H9 (cell line): Measurements from ENCODE around the gene TENM4. TPM values are rescaled to one million over a fixed set of nuclear protein-coding genes. Genes with fewer than 3 reads are reported as not detected.

Experiments used
- DNase-seq: peaks from one replicate; pipeline ENCODE4 v3.0.0-alpha.2; 2017
- H2AFZ ChIP-seq: one replicate; pipeline ENCODE4 v1.6.1; 2013; ENCODE audit warnings: mild to moderate bottlenecking, low read length, control low read depth, moderate library complexity
- H2AK5ac ChIP-seq: 2 replicates; pipeline ENCODE4 v1.6.1; 2013; ENCODE audit warnings: low read length, control low read depth, mixed read lengths; ENCODE audit not compliant: insufficient read length
- H2BK120ac ChIP-seq: one replicate; pipeline ENCODE4 v1.6.1; 2013; ENCODE audit warnings: low read depth, mild to moderate bottlenecking, low read length, control low read depth, inconsistent platforms; ENCODE audit not compliant: poor library complexity, severe bottlenecking
- H2BK12ac ChIP-seq: 2 replicates; pipeline ENCODE4 v1.6.1; 2013; ENCODE audit warnings: low read length, control low read depth, mixed read lengths, low read depth; ENCODE audit not compliant: insufficient read length
- H2BK15ac ChIP-seq: 2 replicates; pipeline ENCODE4 v1.6.1; 2013; ENCODE audit warnings: low read depth, low read length, control low read depth
- H2BK20ac ChIP-seq: one replicate; pipeline ENCODE4 v1.6.1; 2013; ENCODE audit warnings: low read depth, mild to moderate bottlenecking, low read length, control low read depth, inconsistent platforms; ENCODE audit not compliant: poor library complexity, severe bottlenecking
- H2BK5ac ChIP-seq: 2 replicates; pipeline ENCODE4 v1.6.1; 2013; ENCODE audit warnings: low read length, control low read depth, mixed read lengths; ENCODE audit not compliant: insufficient read length
- H3K14ac ChIP-seq: 2 replicates; pipeline ENCODE4 v1.6.1; 2013; ENCODE audit warnings: low read length, control low read depth; ENCODE audit not compliant: insufficient read depth
- H3K18ac ChIP-seq: 2 replicates; pipeline ENCODE4 v1.6.1; 2013; ENCODE audit warnings: low read depth, mild to moderate bottlenecking, mixed read lengths, low read length, control low read depth; ENCODE audit not compliant: insufficient read length
- H3K23ac ChIP-seq: 2 replicates; pipeline ENCODE4 v1.6.1; 2013; ENCODE audit warnings: low read length, control low read depth, mixed read lengths, low read depth; ENCODE audit not compliant: insufficient read length
- H3K23me2 ChIP-seq: 2 replicates; pipeline ENCODE4 v1.6.1; 2013; ENCODE audit warnings: low read depth, mild to moderate bottlenecking, mixed read lengths, low read length, control low read depth; ENCODE audit not compliant: insufficient read length, poor library complexity, severe bottlenecking
- H3K27ac ChIP-seq: 2 replicates; pipeline ENCODE4 v1.5.1; 2013; ENCODE audit warnings: low read length, control low read depth, mixed read lengths, low read depth; ENCODE audit not compliant: insufficient read length
- H3K27me3 ChIP-seq: 2 replicates; pipeline ENCODE4 v1.6.1; 2013; ENCODE audit warnings: low read length, control low read depth, inconsistent platforms; ENCODE audit not compliant: insufficient read depth
- H3K4ac ChIP-seq: 2 replicates; pipeline ENCODE4 v1.6.1; 2013; ENCODE audit warnings: low read depth, mild to moderate bottlenecking, control low read depth, inconsistent platforms, low read length, moderate library complexity
- H3K4me1 ChIP-seq: 2 replicates; pipeline ENCODE4 v1.6.1; 2013; ENCODE audit warnings: low read length, control low read depth, inconsistent platforms; ENCODE audit not compliant: insufficient read depth
- H3K4me2 ChIP-seq: 2 replicates; pipeline ENCODE4 v1.6.1; 2013; ENCODE audit warnings: low read length, control low read depth, mixed read lengths; ENCODE audit not compliant: insufficient read length, insufficient read depth
- H3K56ac ChIP-seq: 2 replicates; pipeline ENCODE4 v1.6.1; 2013; ENCODE audit warnings: low read depth, mild to moderate bottlenecking, mixed read lengths, low read length, control low read depth; ENCODE audit not compliant: insufficient read length
- H3K79me1 ChIP-seq: 2 replicates; pipeline ENCODE4 v1.6.1; 2013; ENCODE audit warnings: low read depth, mild to moderate bottlenecking, moderate library complexity, low read length, control low read depth, inconsistent platforms; ENCODE audit not compliant: insufficient read depth, poor library complexity, severe bottlenecking
- H3K79me2 ChIP-seq: 2 replicates; pipeline ENCODE4 v1.6.1; 2013; ENCODE audit warnings: low read length, control low read depth, inconsistent platforms; ENCODE audit not compliant: insufficient read depth
- H3K9ac ChIP-seq: 2 replicates; pipeline ENCODE4 v1.6.1; 2013; ENCODE audit warnings: low read length, control low read depth, mixed read lengths; ENCODE audit not compliant: insufficient read length; ENCODE audit errors: extremely low read depth
- H3K9me3 ChIP-seq: one replicate; pipeline ENCODE4 v1.6.1; 2013; ENCODE audit warnings: low read depth, low read length, inconsistent platforms; ENCODE audit not compliant: control insufficient read depth
- H3T11ph ChIP-seq: one replicate; pipeline ENCODE4 v1.6.1; 2013; ENCODE audit warnings: mild to moderate bottlenecking, low read length, control low read depth, inconsistent platforms
- H4K20me1 ChIP-seq: one replicate; pipeline ENCODE4 v1.6.1; 2013; ENCODE audit not compliant: control insufficient read depth, insufficient read length, insufficient read depth
- H4K5ac ChIP-seq: 2 replicates; pipeline ENCODE4 v1.6.1; 2013; ENCODE audit warnings: low read depth, mild to moderate bottlenecking, mixed read lengths, low read length, control low read depth; ENCODE audit not compliant: insufficient read length
- H4K8ac ChIP-seq: replicated peaks from 2 replicates; pipeline ENCODE4 v1.6.1; 2013; ENCODE audit warnings: low read length, control low read depth, mixed read lengths, low read depth; ENCODE audit not compliant: insufficient read length
- H4K91ac ChIP-seq: 2 replicates; pipeline ENCODE4 v1.6.1; 2013; ENCODE audit warnings: low read depth, mild to moderate bottlenecking, moderate library complexity, mixed read lengths, low read length, control low read depth; ENCODE audit not compliant: insufficient read length
- H3K27ac Mint-ChIP-seq, 3 experiments: 2 replicates in 2 of 3; 3 replicates in 1 of 3; pipeline ENCODE4 v1.8.0; 2020 to 2021; ENCODE audit warnings: mixed read lengths in 3 of 3, mild to moderate bottlenecking in 1 of 3, moderate library complexity in 1 of 3
- H3K27me3 Mint-ChIP-seq: 2 replicates; pipeline ENCODE4 v1.8.0; 2021; ENCODE audit warnings: low read depth, mild to moderate bottlenecking, moderate library complexity, mixed read lengths
- H3K36me3 Mint-ChIP-seq, 3 experiments: 2 replicates in 2 of 3; 3 replicates in 1 of 3; pipeline ENCODE4 v1.8.0; 2020 to 2021; ENCODE audit warnings: low read depth in 3 of 3, mixed read lengths in 3 of 3; ENCODE audit not compliant: insufficient read depth in 1 of 3
- H3K4me1 Mint-ChIP-seq, 2 experiments: 2 replicates each; pipeline ENCODE4 v1.8.0; 2020; ENCODE audit warnings: mixed read lengths in 2 of 2
- H3K4me3 Mint-ChIP-seq, 2 experiments: 2 replicates in 1 of 2; 3 replicates in 1 of 2; pipeline ENCODE4 v1.8.0; 2020 to 2021; ENCODE audit warnings: mild to moderate bottlenecking in 2 of 2, mixed read lengths in 2 of 2, moderate library complexity in 1 of 2
- H3K9me3 Mint-ChIP-seq, 2 experiments: 2 replicates in 1 of 2; 3 replicates in 1 of 2; pipeline ENCODE4 v1.8.0; 2020; ENCODE audit warnings: mild to moderate bottlenecking in 2 of 2, mixed read lengths in 2 of 2, moderate library complexity in 1 of 2
- CTCF ChIP-seq: fragments of 200-600 bp; sonication (generic); conservative IDR thresholded peaks from 3 replicates; pipeline ENCODE4 v1.8.0; 2021; ENCODE audit warnings: antibody characterized with exemption, mild to moderate bottlenecking
- WGBS: extraction: QIAGEN DNeasy Blood & Tissue Kit; methylation state at CpG from one replicate; pipeline ENCODE4 v1.1.7; 2013; ENCODE audit warnings: missing lambda C conversion rate, low lambda C conversion rate, mixed read lengths; ENCODE audit not compliant: insufficient read length; ENCODE audit errors: extremely low coverage; 5-methylcytosine and 5-hydroxymethylcytosine counted together
- total RNA-seq: library from RNA; stranded (reverse); gene quantifications from 2 replicates; pipeline ENCODE4 v1.2.1, GENCODE V29; 2021

The TENM4 gene
- total RNA-seq, 1 experiment from 2014 or later, result 4.6 TPM

- Histone ChIP-seq H2BK20ac (no peak overlapping the region), H2AFZ (no peak overlapping the region), H3T11ph (no peak overlapping the region), H3K56ac (no peak overlapping the region), H3K23me2 (no peaks in the 10 kb centered on the region), H3K4ac (no peak overlapping the region), H4K8ac (no peak overlapping the region), H4K5ac (no peak overlapping the region), H2BK12ac (no peak overlapping the region), H3K27me3 (no peaks in the 10 kb centered on the region), H3K9me3 (no peaks in the 10 kb centered on the region), H3K9ac (no peak overlapping the region), H4K20me1 (no peaks in the 10 kb centered on the region), H4K91ac (no peak overlapping the region), H2BK5ac (no peak overlapping the region), H3K27ac (no peak overlapping the region), H3K14ac (no peak overlapping the region), H2BK120ac (no peak overlapping the region), H2AK5ac (no peak overlapping the region), H2BK15ac (no peak overlapping the region), H3K4me1 (no peaks in the 10 kb centered on the region), H3K4me2 (no peak overlapping the region), H3K79me1 (no peaks in the 10 kb centered on the region), H3K18ac (no peak overlapping the region), H3K79me2 (no peaks in the 10 kb centered on the region), H3K23ac (no peak overlapping the region)
- Mint-ChIP-seq H3K9me3 (no peaks in the 10 kb centered on the region; a peak in 1 of 5 replicates), H3K4me1 (peaks cover 12 to 15% of the 10 kb centered on the region in 2 experiments), H3K4me3 (no peak overlapping the region), H3K27me3 (peaks cover 5% of the 10 kb centered on the region), H3K36me3 (no peaks in the 10 kb centered on the region), H3K27ac (0 out of 7 replicates have a peak overlapping the region, but pooled peaks of 1 of the 3 experiments have one; percentile 38)
- TF ChIP-seq CTCF, result no peak
- no peak for DNase-seq
- WGBS, result no CpG with 5 or more reads among the region's 3 CpGs
Observed at GRCh38 chr11:79110321-79110720, 330.5 kb downstream of the TENM4 start.
